Mesendoderm (in vitro differentiated cells): ENCODE measurements around the gene NRXN3.
A peak's percentile ranks its signal among the peaks of the same experiment; 100 is the strongest.

Source experiments
- DNase-seq: peaks from one replicate; pipeline ENCODE4 v3.0.0; 2013
- H2AK5ac ChIP-seq: 2 replicates; pipeline ENCODE4 v1.6.1; 2013; ENCODE audit warnings: low read length, inconsistent platforms
- H2BK120ac ChIP-seq: 2 replicates; pipeline ENCODE4 v1.6.1; 2013; ENCODE audit warnings: low read depth, mild to moderate bottlenecking, low read length, moderate library complexity, mixed read lengths
- H2BK15ac ChIP-seq: replicated peaks from 2 replicates; pipeline ENCODE4 v1.6.1; 2013; ENCODE audit warnings: low read depth, mild to moderate bottlenecking, moderate library complexity
- H2BK5ac ChIP-seq: 2 replicates; pipeline ENCODE4 v1.6.1; 2013; ENCODE audit warnings: low read length, inconsistent platforms
- H3K18ac ChIP-seq: 2 replicates; pipeline ENCODE4 v1.6.1; 2013; ENCODE audit warnings: mild to moderate bottlenecking, low read length, mixed read lengths
- H3K23ac ChIP-seq: one replicate; pipeline ENCODE4 v1.6.1; 2013; ENCODE audit warnings: low read length
- H3K27ac ChIP-seq: 2 replicates; pipeline ENCODE4 v1.5.1; 2013; ENCODE audit warnings: low read depth, mild to moderate bottlenecking, inconsistent platforms, low read length, moderate library complexity
- H3K27me3 ChIP-seq: 2 replicates; pipeline ENCODE4 v1.6.1; 2013; ENCODE audit warnings: low read length, control low read depth, mild to moderate bottlenecking, inconsistent platforms; ENCODE audit not compliant: insufficient read depth, poor library complexity
- H3K36me3 ChIP-seq: 2 replicates; pipeline ENCODE4 v1.6.1; 2013; ENCODE audit warnings: low read length, inconsistent platforms; ENCODE audit not compliant: control insufficient read depth, insufficient read depth
- H3K4ac ChIP-seq: one replicate; pipeline ENCODE4 v1.6.1; 2013; ENCODE audit warnings: low read depth, mild to moderate bottlenecking, low read length, moderate library complexity
- H3K4me1 ChIP-seq: 2 replicates; pipeline ENCODE4 v1.6.1; 2013; ENCODE audit warnings: low read depth, low read length, inconsistent platforms; ENCODE audit not compliant: control insufficient read depth
- H3K4me2 ChIP-seq: 2 replicates; pipeline ENCODE4 v1.6.1; 2013; ENCODE audit warnings: low read length
- H3K4me3 ChIP-seq: 2 replicates; pipeline ENCODE4 v1.5.1; 2013; ENCODE audit warnings: mild to moderate bottlenecking, low read length
- H3K56ac ChIP-seq: one replicate; pipeline ENCODE4 v1.6.1; 2013; ENCODE audit warnings: low read length
- H3K79me1 ChIP-seq: 2 replicates; pipeline ENCODE4 v1.6.1; 2013; ENCODE audit warnings: low read length, inconsistent platforms
- H3K79me2 ChIP-seq: 2 replicates; pipeline ENCODE4 v1.6.1; 2013; ENCODE audit warnings: mild to moderate bottlenecking, low read length; ENCODE audit not compliant: control insufficient read depth, insufficient read depth
- H3K9ac ChIP-seq: 2 replicates; pipeline ENCODE4 v1.6.1; 2013; ENCODE audit warnings: low read length, inconsistent platforms
- H4K5ac ChIP-seq: one replicate; pipeline ENCODE4 v1.6.1; 2013; ENCODE audit warnings: low read length
- H4K8ac ChIP-seq: one replicate; pipeline ENCODE4 v1.6.1; 2013; ENCODE audit warnings: low read depth, mild to moderate bottlenecking, control low read depth, low read length, moderate library complexity
- WGBS: extraction: QIAGEN DNeasy Blood & Tissue Kit; methylation state at CpG from one replicate; pipeline ENCODE4 v1.1.7; 2013; ENCODE audit warnings: low lambda C conversion rate, missing lambda C conversion rate; ENCODE audit not compliant: insufficient coverage; ENCODE audit errors: extremely low coverage; 5-methylcytosine and 5-hydroxymethylcytosine counted together

NRXN3 gene

DNA sequence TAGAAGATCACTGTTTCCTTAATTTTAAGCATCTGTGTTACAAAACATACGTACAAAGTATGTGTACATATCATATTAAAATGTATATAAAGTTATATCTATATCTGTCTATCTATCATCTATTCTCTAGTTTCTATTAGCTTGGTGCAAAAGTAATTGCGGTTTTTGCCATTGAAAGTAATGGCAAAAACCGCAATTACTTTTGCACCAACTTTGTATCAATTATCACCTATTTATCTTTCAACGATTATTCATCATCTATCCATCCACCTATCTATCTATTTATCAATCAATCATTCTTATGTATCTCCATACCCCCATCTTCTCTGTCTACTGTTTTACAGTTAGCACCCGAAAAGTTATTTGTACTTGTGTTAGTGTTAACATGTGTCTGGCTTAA is 447.6 kb downstream of the NRXN3 start:
- Histone ChIP-seq H3K79me2 (no peaks in the 10 kb centered on the region), H2BK120ac (no peak overlapping the region), H4K8ac (no peak overlapping the region), H3K56ac (no peak overlapping the region), H2BK5ac (no peak overlapping the region), H3K4me1 (no peaks in the 10 kb centered on the region), H3K4me3 (no peak overlapping the region), H3K23ac (no peak overlapping the region), H3K27me3 (no peaks in the 10 kb centered on the region), H3K27ac (no peak overlapping the region), H3K9ac (no peak overlapping the region), H3K79me1 (no peaks in the 10 kb centered on the region), H2BK15ac (no peak overlapping the region), H3K36me3 (no peaks in the 10 kb centered on the region), H3K4ac (no peak overlapping the region), H3K4me2 (no peak overlapping the region), H4K5ac (no peak overlapping the region), H3K18ac (no peak overlapping the region), H2AK5ac (no peak overlapping the region)
- DNase-seq, result no peak
- 100% methylated on average over 2 of the region's 5 CpGs for WGBS

DNA sequence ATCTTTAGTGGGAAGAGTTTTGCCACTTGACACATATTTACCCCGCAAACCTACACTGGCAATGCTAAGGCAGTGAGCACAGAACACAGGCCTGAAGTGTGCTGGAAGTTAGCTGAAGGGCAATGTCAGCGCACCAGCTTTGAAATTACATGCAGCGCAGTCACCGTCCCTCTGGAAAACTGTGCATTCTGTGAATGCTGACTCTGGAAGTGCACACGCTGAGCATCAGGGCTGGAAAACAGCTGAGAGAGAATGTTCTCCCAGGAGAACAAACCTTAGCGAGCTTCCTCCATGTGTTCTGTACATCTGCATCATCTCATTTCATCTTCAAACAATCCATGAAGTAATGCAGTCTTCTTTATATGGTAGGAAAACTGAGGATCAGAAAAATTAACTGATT is 448.2 kb downstream of the NRXN3 start:
- H3K23ac ChIP-seq, result no peak overlapping the region
- H3K56ac ChIP-seq, result no peak overlapping the region
- H4K5ac ChIP-seq, result no peak overlapping the region
- H3K79me2 ChIP-seq, result no peaks in the 10 kb centered on the region
- no peak overlapping the region for H2BK15ac ChIP-seq
- H2AK5ac ChIP-seq, result no peak overlapping the region
- H4K8ac ChIP-seq, result no peak overlapping the region
- DNase-seq, result no peak
- no peak overlapping the region for H3K27ac ChIP-seq
- H3K18ac ChIP-seq, result no peak overlapping the region
- H3K4me3 ChIP-seq, result no peak overlapping the region
- H3K4ac ChIP-seq, result no peak overlapping the region
- H2BK120ac ChIP-seq, result no peak overlapping the region
- H3K4me1 ChIP-seq, result no peaks in the 10 kb centered on the region
- no CpG with 5 or more reads among the region's 6 CpGs for whole genome bisulfite sequencing
- no peak overlapping the region for H3K9ac ChIP-seq
- no peak overlapping the region for H2BK5ac ChIP-seq
- H3K4me2 ChIP-seq, result no peak overlapping the region
- H3K36me3 ChIP-seq, result no peaks in the 10 kb centered on the region
- no peaks in the 10 kb centered on the region for H3K27me3 ChIP-seq
- no peaks in the 10 kb centered on the region for H3K79me1 ChIP-seq

DNA sequence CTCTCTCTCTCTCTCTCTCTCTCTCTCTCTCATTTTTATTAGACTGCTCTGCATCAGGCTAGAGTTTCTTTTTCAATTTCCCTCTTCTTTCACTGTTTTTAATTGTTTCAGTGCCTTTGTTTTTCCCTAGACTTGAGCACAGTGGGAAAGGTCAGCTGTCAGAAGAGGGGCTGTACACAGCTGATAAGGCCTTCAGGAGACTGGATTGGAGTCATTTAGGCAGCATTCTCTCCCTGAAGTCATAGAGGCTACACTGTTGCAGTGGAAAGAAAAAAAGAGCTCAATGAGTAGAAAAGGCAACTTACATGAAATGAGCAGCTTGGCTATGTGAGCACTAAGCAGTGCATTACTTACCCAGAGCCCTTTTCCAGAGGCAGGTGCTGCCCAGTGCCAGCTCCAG is 456.9 kb downstream of the NRXN3 start:
- H3K27me3 ChIP-seq, result no peaks in the 10 kb centered on the region

DNA sequence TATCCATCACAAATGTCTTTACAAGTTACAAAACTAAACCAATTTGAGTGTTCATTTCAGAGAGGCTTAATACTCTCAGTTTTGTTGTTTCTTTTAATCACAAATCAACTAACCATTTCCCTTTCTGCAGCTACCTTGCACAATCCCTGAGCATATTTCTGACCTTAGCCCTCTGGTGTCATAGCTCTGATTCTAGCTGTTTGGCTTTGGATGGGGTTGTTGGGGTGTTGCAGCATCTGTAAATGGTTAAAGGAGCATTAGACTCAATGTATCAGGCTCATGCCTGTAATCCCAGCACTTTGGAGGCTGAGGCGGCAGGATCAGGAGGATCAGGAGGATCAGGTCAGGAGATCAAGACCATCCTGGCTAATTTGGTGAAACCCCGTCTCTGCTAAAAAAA is 461.4 kb downstream of the NRXN3 start:
- Histone ChIP-seq H3K79me2 (no peaks in the 10 kb centered on the region), H3K23ac (no peak overlapping the region), H3K9ac (no peak overlapping the region), H3K27ac (no peak overlapping the region), H3K4me2 (no peak overlapping the region), H3K56ac (no peak overlapping the region), H4K5ac (no peak overlapping the region), H3K79me1 (no peaks in the 10 kb centered on the region), H3K18ac (no peak overlapping the region), H4K8ac (no peak overlapping the region), H3K36me3 (no peaks in the 10 kb centered on the region), H3K4me1 (no peaks in the 10 kb centered on the region), H2BK120ac (no peak overlapping the region), H3K4ac (no peak overlapping the region), H3K27me3 (no peaks in the 10 kb centered on the region), H2BK15ac (no peak overlapping the region), H3K4me3 (no peak overlapping the region), H2BK5ac (no peak overlapping the region), H2AK5ac (no peak overlapping the region)
- DNase-seq, result no peak
- no CpG with 5 or more reads among the region's 2 CpGs for WGBS

More for the DNA sequence above, 456.9 kb downstream of the NRXN3 start:
- Histone ChIP-seq H4K5ac (no peak overlapping the region), H3K4me2 (no peak overlapping the region), H3K4me3 (no peak overlapping the region), H2BK120ac (no peak overlapping the region), H3K27ac (no peak overlapping the region), H4K8ac (no peak overlapping the region), H3K79me1 (no peaks in the 10 kb centered on the region), H3K9ac (no peak overlapping the region), H3K56ac (no peak overlapping the region), H3K18ac (no peak overlapping the region), H3K79me2 (no peaks in the 10 kb centered on the region), H3K23ac (no peak overlapping the region), H3K36me3 (no peaks in the 10 kb centered on the region), H3K4ac (no peak overlapping the region), H3K4me1 (no peaks in the 10 kb centered on the region), H2BK5ac (no peak overlapping the region), H2AK5ac (no peak overlapping the region), H2BK15ac (no peak overlapping the region)
- DNase-seq, result no peak

DNA sequence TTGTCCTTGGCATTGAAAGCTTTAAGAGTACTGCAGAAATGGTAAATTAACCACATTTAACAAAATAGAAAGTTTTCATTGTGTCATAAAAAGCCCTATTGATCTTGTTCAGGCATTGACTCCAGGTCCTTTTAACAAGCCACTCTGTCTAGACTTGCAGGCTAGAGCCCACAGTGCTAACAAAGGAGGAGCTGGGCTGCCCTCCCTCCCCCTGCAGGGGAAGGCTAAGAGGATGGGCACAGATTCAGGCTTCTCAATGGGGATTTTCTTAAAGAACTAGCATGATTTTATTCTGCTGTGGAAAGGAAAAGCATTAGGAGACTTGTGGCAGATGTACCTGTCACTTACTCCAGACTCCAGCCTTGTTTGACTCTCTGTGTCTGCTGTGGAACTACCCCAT is 463.6 kb downstream of the NRXN3 start:
- no peak overlapping the region for H3K4ac ChIP-seq

DNA sequence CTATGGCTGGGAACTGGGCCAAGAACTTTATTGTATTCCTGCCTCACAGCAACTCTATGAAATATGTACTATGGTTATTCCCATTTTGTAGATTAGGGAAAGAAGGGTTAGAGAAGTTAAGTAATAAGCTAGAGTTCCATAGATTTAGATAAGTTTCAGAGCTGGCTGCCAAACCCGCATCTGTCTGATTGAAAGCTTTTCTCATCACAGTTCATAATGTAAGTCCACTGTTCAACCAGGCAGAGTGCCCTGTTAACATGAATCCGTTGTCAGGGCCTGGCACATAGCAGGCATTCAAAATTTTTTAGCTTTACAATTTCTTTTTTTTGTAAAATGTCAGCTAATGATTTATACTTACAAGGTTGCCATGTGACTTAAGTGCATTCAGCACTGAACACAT is 467.3 kb downstream of the NRXN3 start:
- Histone ChIP-seq H3K4ac (no peak overlapping the region), H2BK15ac (no peak overlapping the region), H3K4me1 (no peaks in the 10 kb centered on the region), H4K8ac (no peak overlapping the region), H3K79me2 (no peaks in the 10 kb centered on the region), H3K18ac (no peak overlapping the region), H3K27ac (no peak overlapping the region), H3K9ac (no peak overlapping the region), H3K56ac (no peak overlapping the region), H2BK5ac (no peak overlapping the region), H3K79me1 (no peaks in the 10 kb centered on the region), H3K36me3 (no peaks in the 10 kb centered on the region), H4K5ac (no peak overlapping the region), H3K4me3 (no peak overlapping the region), H2AK5ac (no peak overlapping the region), H3K4me2 (no peak overlapping the region), H2BK120ac (no peak overlapping the region), H3K23ac (no peak overlapping the region), H3K27me3 (no peaks in the 10 kb centered on the region)
- WGBS, result no CpG with 5 or more reads among the region's 2 CpGs
- DNase-seq, result no peak

More for the DNA sequence above, 463.6 kb downstream of the NRXN3 start:
- Histone ChIP-seq H3K27me3 (no peaks in the 10 kb centered on the region), H3K9ac (no peak overlapping the region), H3K79me1 (no peaks in the 10 kb centered on the region), H3K36me3 (no peaks in the 10 kb centered on the region), H2BK5ac (no peak overlapping the region), H3K4me1 (no peaks in the 10 kb centered on the region), H3K56ac (no peak overlapping the region), H2AK5ac (no peak overlapping the region), H3K79me2 (no peaks in the 10 kb centered on the region), H4K8ac (no peak overlapping the region), H4K5ac (no peak overlapping the region), H3K23ac (no peak overlapping the region), H2BK120ac (no peak overlapping the region), H3K27ac (no peak overlapping the region), H3K4me2 (no peak overlapping the region), H3K18ac (no peak overlapping the region), H2BK15ac (no peak overlapping the region), H3K4me3 (no peak overlapping the region)
- DNase-seq, result peak; percentile 41
